Right lobe of liver (tissue), 6 donors: Measurements from ENCODE around the gene CENPQ. TPM values are rescaled to one million over a fixed set of nuclear protein-coding genes. Genes with fewer than 3 reads are reported as not detected.

Experiments
- ATAC-seq, 4 donors: fragments of 200-7000 bp; cut with Tn5 transposase; one replicate each; pipeline ENCODE4 v1.9.1; 2020; ENCODE audit warnings: mild to moderate bottlenecking in 4 of 4, moderate library complexity in 4 of 4
- DNase-seq, 3 donors: peaks; one replicate each; pipeline ENCODE4 v3.0.0-alpha.2; 2020
- H3K27ac ChIP-seq, 3 donors: fragments of 200-600 bp; one replicate each; pipeline ENCODE4 v1.8.0; 2022
- H3K27me3 ChIP-seq, 2 donors: fragments of 200-600 bp; one replicate each; pipeline ENCODE4 v1.8.0; 2022
- H3K36me3 ChIP-seq, 4 donors: fragments of 200-600 bp; sonication (generic) in 1 of 4; one replicate each; pipeline versions ENCODE4 v1.5.1 to v1.8.0; 2017 to 2022; ENCODE audit warnings: control low read depth in 1 of 4
- H3K4me1 ChIP-seq, 4 donors: fragments of 200-600 bp; sonication (generic) in 1 of 4; one replicate each; pipeline versions ENCODE4 v1.5.1 to v1.8.0; 2017 to 2022; ENCODE audit warnings: control low read depth in 1 of 4
- H3K4me3 ChIP-seq, 3 donors: fragments of 200-600 bp; one replicate each; pipeline ENCODE4 v1.8.0; 2022
- H3K9me3 ChIP-seq, 4 donors: fragments of 200-600 bp; sonication (generic) in 1 of 4; one replicate each; pipeline versions ENCODE4 v1.5.1 to v1.8.0; 2017 to 2022; ENCODE audit warnings: control low read depth in 1 of 4
- POLR2A ChIP-seq: fragments of 450-650 bp; IDR thresholded peaks from one replicate; pipeline ENCODE4 v1.6.1; 2017; ENCODE audit warnings: antibody characterized with exemption, mild to moderate bottlenecking
- WGBS: methylation state at CpG from one replicate; pipeline ENCODE4 v1.1.6; 2018; ENCODE audit warnings: low coverage, low lambda C conversion rate; ENCODE audit not compliant: insufficient coverage; ENCODE audit errors: missing lambda C conversion rate; 5-methylcytosine and 5-hydroxymethylcytosine counted together
- intact Hi-C, 2 donors: fragments of 100-400 bp; cut with DNase I; formaldehyde crosslinking; loops; one replicate each; pipeline versions ENCODE4 v1.11.2 to v1.14.1; 2022
- long read RNA-seq: library from polyadenylated mRNA; unstranded; transcript quantifications from one replicate; pipeline ENCODE4 v2.0.0, GENCODE V29; 2019
- total RNA-seq, 6 experiments: library from RNA; depleted of rRNA in 2 of 6; stranded (reverse); fragments of >200 nt in 2 of 6; fragmentation: NEBNext Ultra II Directional in 3 of 6; extraction: Animal tissue kit (Norgen Biotek cat#: 25700) in 3 of 6; gene quantifications; one replicate each; pipeline versions ENCODE4 v1.1.0 to v1.2.4, GENCODE V29; 2016 to 2023
- TF ChIP-seq, protein P1 (sequence below), 4 donors: fragments of 200-600 bp in 3 of 4; fragments of 450-650 bp in 1 of 4; IDR thresholded peaks; one replicate each; pipeline versions ENCODE4 v1.5.1 to v1.8.0; 2016 to 2022; ENCODE audit warnings: antibody characterized with exemption in 4 of 4, mild to moderate bottlenecking in 2 of 4
- donor health status: DM: no; HTN: yes; CAD: no.
- donor health status: DM: no; HTN: no; CAD: no.
- donor health status: DM: no; HTN: no; CAD: no.
- donor health status: DM: no; HTN: yes; CAD: no.
- donor health status: DM: no; HTN: yes; CAD: no.

CENPQ gene
- 1 to 10 TPM in 4 of 6 experiments, under 1 TPM in 2; 0.49 to 3.6 (median 1.1) TPM for total RNA-seq
- long read RNA-seq: 0 reads

GRCh38 chr6:49462927-49463611 is at the start of gene CENPQ, which contains the start of gene MMUT:
Gene CENPQ, plus strand, starts transcription at chr6:49463370. Its CDS starts 6,807 bp downstream, at chr6:49470177.
Gene MMUT, minus strand, starts transcription at chr6:49463253. Its CDS starts 3,787 bp downstream, at chr6:49459466.
- ATAC-seq (peak; percentile 99 to 100 (median 100)), DNase-seq (peak; percentile 94 to 97 (median 96))
- H3K27me3 ChIP-seq: no peaks in the 10 kb centered on the region
- no peaks in the 10 kb centered on the region for H3K9me3 ChIP-seq
- peak within 1 kb of the TSS; percentile 76 to 83 (median 77) for H3K4me3 ChIP-seq
- TF ChIP-seq, protein P1, sequence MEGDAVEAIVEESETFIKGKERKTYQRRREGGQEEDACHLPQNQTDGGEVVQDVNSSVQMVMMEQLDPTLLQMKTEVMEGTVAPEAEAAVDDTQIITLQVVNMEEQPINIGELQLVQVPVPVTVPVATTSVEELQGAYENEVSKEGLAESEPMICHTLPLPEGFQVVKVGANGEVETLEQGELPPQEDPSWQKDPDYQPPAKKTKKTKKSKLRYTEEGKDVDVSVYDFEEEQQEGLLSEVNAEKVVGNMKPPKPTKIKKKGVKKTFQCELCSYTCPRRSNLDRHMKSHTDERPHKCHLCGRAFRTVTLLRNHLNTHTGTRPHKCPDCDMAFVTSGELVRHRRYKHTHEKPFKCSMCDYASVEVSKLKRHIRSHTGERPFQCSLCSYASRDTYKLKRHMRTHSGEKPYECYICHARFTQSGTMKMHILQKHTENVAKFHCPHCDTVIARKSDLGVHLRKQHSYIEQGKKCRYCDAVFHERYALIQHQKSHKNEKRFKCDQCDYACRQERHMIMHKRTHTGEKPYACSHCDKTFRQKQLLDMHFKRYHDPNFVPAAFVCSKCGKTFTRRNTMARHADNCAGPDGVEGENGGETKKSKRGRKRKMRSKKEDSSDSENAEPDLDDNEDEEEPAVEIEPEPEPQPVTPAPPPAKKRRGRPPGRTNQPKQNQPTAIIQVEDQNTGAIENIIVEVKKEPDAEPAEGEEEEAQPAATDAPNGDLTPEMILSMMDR (IDR thresholded peaks at IDR 0.05): no peak
- peak; percentile 88 for TF ChIP-seq POLR2A
- WGBS: 0% methylated on average over 22 of the region's 37 CpGs
- intact Hi-C loops: no loop called here
- H3K27ac ChIP-seq: peak within 1 kb of the TSS; percentile 77 to 95 (median 92)
- peaks cover 0 to 13% (median 3%) of the 10 kb centered on the region in 4 donors for H3K36me3 ChIP-seq
- peaks cover 0 to 27% (median 0%) of the 10 kb centered on the region in 4 donors for H3K4me1 ChIP-seq

DNA sequence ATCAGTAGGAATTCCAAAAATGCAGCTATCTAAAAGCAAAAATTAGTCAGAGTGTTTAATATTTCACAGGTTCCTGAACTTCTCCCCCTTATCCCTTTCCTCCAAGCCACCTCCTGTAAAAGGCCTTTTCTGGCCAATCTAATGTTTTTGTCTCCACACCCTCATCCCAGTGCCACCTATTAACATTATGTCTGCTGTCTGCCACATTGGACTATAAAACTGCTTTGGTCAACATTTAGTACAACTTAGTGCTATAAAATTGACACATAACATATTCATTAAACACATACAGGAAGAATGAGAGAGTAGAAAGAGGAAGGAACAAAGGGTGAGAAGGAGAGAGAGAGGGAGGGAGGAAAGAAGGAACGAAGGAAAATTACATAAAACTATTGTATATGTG is 47.8 kb upstream of the CENPQ start:
- ATAC-seq: no peak
- no peak overlapping the region for H3K4me3 ChIP-seq
- intact Hi-C loops: no loop called here
- no peak overlapping the region for H3K27ac ChIP-seq
- no peaks in the 10 kb centered on the region for H3K9me3 ChIP-seq
- H3K36me3 ChIP-seq: no peaks in the 10 kb centered on the region
- no peak for DNase-seq
- no peaks in the 10 kb centered on the region for H3K4me1 ChIP-seq
- TF ChIP-seq, protein P1 (IDR thresholded peaks at IDR 0.05): no peak
- no peak for TF ChIP-seq POLR2A
- no peaks in the 10 kb centered on the region for H3K27me3 ChIP-seq
- 40% methylated on average over 1 of the region's 1 CpG for WGBS

DNA sequence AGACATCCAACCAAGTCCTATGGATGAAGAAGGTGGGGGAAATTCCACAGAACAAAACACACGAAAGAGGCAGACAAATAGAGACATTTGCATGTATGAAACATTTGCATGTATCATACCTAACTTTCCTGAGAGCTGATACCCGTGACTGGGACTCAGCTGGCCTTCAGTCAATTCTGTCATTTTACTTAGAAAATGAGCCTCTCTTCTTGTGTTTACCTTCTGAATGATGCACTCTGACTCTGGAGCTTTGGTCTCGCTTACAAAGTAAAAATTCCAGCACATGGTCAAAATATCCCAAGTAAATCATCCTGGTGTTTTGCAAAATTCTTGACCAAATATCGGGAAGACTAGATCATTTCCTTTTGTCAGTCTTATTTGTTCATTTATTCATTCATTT is 47.0 kb upstream of the CENPQ start:
- no peaks in the 10 kb centered on the region for H3K36me3 ChIP-seq
- no peaks in the 10 kb centered on the region for H3K4me1 ChIP-seq
- no peak for ATAC-seq
- TF ChIP-seq POLR2A: no peak
- TF ChIP-seq, protein P1 (IDR thresholded peaks at IDR 0.05): no peak
- 53% methylated on average over 4 of the region's 4 CpGs for WGBS
- no peaks in the 10 kb centered on the region for H3K9me3 ChIP-seq
- H3K27me3 ChIP-seq: no peaks in the 10 kb centered on the region
- no peak overlapping the region for H3K4me3 ChIP-seq
- H3K27ac ChIP-seq: no peak overlapping the region
- intact Hi-C loops: no loop called here
- no peak for DNase-seq

- intact Hi-C loops: no loop called here
- H3K9me3 ChIP-seq: no peaks in the 10 kb centered on the region
- no peaks in the 10 kb centered on the region for H3K4me1 ChIP-seq
- WGBS: 25% methylated on average over 1 of the region's 1 CpG
- no peak overlapping the region for H3K27ac ChIP-seq
- no peak for DNase-seq
- no peaks in the 10 kb centered on the region for H3K36me3 ChIP-seq
- TF ChIP-seq, protein P1 (IDR thresholded peaks at IDR 0.05): no peak
- no peak for TF ChIP-seq POLR2A
- ATAC-seq: no peak
- H3K4me3 ChIP-seq: no peak overlapping the region
- no peaks in the 10 kb centered on the region for H3K27me3 ChIP-seq
Observed at GRCh38 chr6:49423817-49424216, 39.4 kb upstream of the CENPQ start.
